Measurements from ENCODE around the gene MNT.

MNT gene

GRCh38 chr17:2394775-2395201, 6.1 kb downstream of the MNT start:
- DNase-seq, result no peak

- no peak for DNase-seq
These were observed 6.7 kb downstream of the MNT start for GRCh38 chr17:2393954-2394749.

- peak; percentile 13 for DNase-seq
These were observed 7.5 kb downstream of the MNT start for GRCh38 chr17:2393174-2393953.

DNA sequence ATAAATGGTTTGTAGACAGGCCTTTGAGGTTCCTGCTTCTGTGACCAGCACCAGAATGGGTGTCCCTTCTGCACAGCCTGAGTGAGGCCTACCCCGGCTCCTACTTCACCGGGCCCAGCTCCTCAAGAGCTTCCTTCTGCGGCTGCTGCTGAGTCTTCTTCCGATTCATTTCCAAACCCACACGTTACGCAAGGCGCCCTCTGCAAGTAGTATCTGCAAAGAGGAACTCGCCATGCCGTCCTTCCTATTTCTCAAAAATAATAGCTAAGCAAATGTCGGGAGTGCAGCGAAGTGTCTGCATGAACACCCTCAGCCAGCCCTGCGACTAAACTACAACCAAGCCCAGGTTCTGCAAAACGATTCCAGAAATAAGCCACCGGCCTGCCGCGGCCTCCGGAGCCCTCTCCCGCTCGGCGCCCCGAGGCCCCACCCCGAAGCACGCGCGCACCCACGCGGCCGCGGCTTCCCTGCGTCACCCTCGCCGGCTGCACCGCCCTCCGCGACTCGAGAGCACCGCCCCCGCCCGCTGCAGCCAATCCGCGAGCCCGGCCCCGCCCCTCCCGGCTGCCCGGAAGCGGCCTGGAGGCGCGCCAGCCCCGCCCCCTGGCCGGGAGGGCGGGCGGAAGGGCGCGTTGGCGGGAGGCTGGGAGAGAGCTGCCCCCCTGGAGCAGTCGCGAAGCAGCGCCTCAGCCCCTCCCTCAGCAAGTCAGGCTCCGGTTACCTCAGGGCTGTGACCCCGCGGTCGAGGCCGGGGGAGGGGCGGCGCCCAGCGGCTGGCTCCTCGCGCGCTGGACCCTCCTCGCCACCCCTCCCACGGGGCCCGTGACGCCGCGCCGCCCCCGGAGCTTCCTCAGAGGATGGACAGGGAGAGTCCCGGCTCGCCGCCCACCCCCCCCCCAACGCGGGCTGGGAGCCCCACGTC, 8.3 kb downstream of the MNT start:
- DNase-seq, result peak; percentile 63

- no peak for DNase-seq
These were observed 9.1 kb downstream of the MNT start for GRCh38 chr17:2391597-2392251.

DNA sequence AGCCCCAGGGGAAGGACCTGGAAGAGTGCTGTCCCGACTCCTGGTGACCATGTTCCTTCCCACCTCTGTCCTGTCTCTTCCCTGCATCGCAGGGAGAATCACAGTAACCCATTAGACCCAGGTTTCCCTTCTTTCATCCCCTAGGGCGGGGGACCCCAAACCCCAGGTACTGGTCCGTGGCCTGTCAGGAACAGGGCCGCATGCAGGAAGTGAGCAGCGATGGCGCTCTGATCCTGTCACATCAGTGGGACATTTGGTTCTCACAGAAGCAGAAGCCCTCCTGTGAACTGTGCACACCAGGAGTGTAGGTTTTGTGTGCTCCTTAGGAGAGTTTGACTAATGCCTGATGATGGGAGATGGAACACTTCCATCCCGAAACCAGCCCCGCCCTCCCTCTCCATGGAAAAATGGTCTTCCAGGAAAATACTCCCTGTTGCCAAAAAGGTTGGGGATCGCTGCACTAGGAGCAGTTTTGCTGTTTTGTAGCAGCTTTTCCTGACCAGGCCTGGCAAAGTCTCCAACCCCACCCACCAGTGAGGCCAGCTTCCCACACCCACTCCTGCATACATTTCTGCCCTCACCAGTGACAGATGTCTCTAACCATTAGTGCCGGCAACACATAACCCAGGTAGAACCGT, 10.5 kb downstream of the MNT start:
- no peak for DNase-seq

DNA sequence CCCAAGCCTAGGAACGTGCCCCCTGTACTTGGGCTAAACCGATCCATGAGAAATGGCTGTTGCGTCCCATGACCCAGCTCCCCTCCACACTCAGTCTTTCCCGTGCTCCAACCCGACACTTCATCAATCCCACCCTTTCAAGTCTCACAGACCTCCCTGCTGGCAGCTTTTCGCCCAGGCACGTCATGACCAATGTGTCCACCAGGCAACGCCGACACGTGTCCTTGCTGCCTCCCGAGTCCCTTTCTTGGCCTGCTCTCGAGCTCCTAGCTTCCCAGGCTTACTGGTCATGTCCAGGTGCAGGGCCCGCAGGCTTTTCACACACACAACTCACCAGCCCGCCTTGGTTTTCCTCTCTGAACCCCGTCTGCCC, 12.2 kb downstream of the MNT start:
- DNase-seq, result no peak

GRCh38 chr17:2388020-2388682, 12.7 kb downstream of the MNT start:
- DNase-seq, result no peak

DNA sequence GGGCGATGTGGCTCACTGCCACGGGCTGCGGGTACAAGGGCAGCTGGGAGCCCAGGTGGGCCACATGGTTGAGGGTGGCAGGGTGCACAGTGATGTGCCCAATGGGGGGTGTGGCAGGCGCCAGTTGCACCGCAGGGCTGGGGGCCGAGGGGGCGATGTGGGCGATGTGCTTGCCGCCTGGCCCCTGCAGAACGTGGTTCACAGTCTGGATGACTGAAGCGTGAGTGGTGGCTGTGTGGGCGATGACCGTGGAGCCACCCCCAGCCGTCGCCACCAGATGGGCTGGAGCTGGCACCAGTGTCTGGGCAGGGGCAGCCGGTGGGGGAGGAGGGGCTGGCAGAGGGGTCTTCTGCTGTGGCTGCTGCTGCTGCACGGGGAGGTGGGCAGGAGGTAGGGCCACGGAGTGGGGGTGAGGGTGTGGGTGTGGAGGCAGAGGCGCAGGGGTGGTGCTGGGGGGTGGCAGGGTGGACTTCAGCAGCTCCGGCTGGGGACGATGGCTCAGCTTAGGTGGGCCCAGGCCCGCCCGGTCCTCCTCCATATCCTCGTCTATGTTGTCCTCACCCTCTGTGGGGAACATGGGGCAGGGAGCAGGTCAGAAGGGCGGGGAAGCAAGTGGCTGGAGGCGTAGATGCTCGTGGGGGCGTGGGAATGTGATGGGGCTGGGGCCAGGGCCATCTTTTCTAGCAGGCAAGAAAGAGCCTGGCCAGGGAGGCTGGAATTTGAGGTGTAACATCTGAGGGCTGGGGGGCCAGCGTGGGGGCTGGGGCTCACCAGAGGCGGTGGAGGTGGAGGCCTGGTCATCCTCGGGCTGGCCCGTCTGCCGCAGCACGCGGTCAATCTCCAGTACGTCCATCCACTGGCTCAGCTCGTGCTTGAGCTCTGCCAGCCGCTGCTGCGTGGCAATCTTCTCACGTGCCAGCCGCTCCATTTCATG, 13.5 kb downstream of the MNT start:
- no peak for DNase-seq

DNA sequence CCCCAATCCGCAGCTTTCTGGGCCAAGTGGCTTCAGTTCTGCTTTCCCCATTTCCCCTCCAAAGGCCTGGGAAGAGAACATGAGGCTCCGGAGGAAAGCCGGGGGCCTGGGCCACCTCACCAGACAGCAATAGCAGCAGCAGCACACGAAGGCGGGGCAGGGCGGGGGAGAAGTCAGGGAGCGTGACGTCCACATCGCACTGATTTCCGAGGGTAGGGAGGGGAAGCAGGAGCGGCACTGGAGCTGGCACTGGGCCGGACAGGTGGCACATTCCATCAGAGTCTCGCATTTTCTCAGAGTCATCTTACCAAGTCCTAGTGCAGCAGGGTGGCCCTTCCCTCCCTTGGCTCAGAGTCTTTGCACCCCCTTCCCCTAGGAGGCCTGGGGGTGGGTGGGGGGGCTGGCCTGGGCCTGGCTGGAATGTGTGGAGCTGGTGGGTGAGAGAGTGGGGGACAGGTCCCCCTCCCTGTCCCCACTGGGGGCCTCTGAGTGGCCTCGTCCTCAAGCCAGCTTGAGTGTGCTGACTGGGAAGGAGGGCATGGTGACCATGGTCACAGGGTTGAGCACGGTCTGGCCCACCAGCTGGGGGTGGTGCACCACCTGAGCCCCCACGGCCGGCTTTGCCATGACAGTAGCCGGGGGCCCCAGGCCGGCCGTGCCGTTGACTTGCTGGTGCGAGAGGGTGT, 14.3 kb downstream of the MNT start:
- no peak for DNase-seq

- no peak for DNase-seq
These were observed 15.3 kb downstream of the MNT start for GRCh38 chr17:2385240-2386210.

DNA sequence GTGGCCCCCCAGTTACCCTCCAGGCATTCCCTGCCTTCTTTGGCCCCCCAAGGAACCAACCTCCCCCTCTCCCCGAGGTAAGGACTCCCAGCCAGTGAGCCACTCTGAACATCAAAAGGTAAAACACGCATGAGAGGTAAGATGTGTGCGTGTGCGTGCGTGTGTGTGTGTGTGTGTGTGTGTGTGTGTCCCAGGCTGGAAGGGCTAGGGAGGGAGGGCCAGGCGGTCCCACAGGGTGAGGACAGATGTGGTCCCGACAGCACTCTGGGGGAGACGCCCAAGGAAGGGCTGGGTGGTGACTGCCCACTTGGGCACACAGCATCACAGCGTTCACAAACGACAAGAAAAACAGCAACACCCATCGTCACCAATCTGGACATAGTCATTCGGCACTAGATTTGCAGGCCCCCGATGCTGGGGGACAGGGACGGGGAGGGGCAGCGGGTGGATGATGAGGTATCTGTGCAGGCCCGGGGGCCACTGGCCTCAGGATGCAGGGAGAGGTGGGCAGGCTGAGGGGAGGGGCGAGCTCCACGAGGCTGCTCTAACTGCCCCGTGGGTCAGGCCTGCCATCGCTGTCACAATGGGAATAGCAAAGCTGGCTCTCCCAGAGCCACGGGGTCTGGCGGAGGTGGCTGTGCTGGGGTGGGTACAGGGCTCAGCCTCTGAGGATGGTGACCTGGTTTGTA, 16.3 kb downstream of the MNT start:
- no peak for DNase-seq

- DNase-seq, result no peak
These were observed 17.2 kb downstream of the MNT start for GRCh38 chr17:2383628-2384167.

DNA sequence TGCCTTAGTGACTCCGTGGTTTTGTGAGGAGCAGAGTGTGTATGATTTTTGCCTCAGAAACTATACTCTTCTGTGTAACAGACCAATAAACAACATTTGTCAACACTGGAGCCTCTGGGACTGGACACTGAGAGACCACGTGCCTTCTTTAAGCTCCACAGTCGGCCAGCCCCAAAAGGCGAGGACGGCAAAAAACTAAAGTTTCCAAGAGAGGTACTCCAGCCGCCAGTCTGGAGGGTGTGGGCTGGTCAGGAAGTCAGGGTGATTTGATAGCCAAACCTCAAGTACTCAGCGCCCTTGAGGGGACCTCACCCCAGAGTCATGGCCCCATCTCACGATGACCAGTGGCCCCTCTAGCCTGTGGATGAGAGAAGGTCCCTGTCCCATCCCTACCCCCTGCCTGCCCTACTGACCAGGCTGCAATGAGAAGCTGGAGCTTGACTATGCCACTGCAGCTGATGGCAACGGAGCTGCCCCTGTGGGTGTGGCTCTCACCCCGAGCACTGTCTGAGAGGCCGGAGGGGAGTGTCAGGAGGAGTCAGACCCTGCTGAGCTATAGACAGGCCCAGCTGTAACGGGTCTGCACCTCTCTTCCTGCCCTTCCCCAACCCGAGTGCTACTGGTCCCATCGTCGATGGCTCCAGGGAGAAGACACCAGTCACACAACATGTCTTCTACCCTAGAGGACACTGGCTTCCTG, 19.8 kb downstream of the MNT start:
- no peak for DNase-seq

DNA sequence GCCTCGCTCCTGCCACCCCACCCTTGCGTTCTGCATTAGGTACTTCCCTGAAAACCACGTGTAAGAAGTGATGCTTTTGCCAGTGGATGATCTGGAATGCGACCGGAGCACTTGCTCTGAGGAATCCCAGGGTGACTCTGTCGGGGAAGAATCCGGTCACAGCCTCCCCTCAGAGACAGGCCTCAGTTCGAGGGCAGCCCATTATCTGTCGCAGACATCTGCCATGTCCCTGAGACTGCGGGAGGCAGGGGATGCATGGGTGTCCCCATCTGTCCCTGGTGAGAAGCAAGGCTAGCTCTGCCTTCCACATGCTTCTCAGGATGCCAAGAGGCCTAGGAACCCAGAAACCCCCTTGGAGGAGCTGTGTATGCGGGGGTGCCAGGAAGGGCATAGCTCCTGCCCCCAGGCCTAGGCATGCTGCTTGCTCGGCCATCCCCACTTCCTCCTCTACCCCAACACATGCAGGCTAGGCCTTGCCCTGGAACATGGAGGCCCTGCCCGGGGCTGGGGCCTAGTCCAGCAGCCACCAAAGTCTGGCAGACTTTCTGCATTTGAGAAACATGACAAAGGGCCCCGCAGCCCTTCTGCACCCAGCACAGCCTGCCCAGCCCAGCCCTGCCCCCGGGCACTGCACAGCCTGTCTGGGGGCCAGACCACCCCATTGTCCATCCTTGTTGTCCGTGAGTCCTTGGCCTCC, 20.5 kb downstream of the MNT start:
- no peak for DNase-seq

- DNase-seq, result no peak
These were observed 21.2 kb downstream of the MNT start for GRCh38 chr17:2379489-2380225.

Data from DMS153 (cell line).